GM12878 (cell line): Measurements from ENCODE around the gene TOGARAM1. TPM values are rescaled to one million over a fixed set of nuclear protein-coding genes. Genes with fewer than 3 reads are reported as not detected.

Source experiments
- ATAC-seq: fragments of 200-7000 bp; cut with Tn5 transposase; 3 replicates; pipeline ENCODE4 v1.9.1; 2020; ENCODE audit warnings: mild to moderate bottlenecking, moderate library complexity
- BruUV-seq: library from RNA; stranded (reverse); fragments of 400-500 nt; replicated peaks from 2 replicates; lab custom pipeline; 2021; lab: Mats Ljungman, UMichigan
- CTCF ChIA-PET: fragments of 300-600 bp; sonication (Branson Sonifier 250); formaldehyde crosslinking; extraction: SDS; loops from one replicate; lab custom pipeline; 2021; ENCODE audit warnings: inconsistent platforms; lab: Yijun Ruan, JAX
- POLR2A ChIA-PET: fragments of 350-600 bp; formaldehyde crosslinking; extraction: SDS; loops from one replicate; lab custom pipeline; 2021; ENCODE audit warnings: inconsistent platforms; lab: Charles Lee
- RAD21 ChIA-PET: fragments of 300-600 bp; sonication (Branson Sonifier 250); formaldehyde crosslinking; loops from one replicate; lab custom pipeline; 2023; ENCODE audit warnings: antibody characterized with exemption; ENCODE audit not compliant: unreplicated experiment; lab: Charles Lee
- SMC1A ChIA-PET: fragments of 300-600 bp; sonication (Branson Sonifier 250); formaldehyde crosslinking; loops from one replicate; lab custom pipeline; 2023; ENCODE audit not compliant: unreplicated experiment, uncharacterized antibody; lab: Charles Lee
- DNase-seq: peaks from one replicate; pipeline ENCODE4 v3.0.0-alpha.2; 2011; ENCODE audit warnings: low read depth, low spot score
- FAIRE-seq: peaks from 3 replicates; lab custom pipeline; 2011; peaks lifted over from hg19 to GRCh38; lab: Jason Lieb, UNC
- H2AFZ ChIP-seq: 2 replicates; pipeline ENCODE4 v1.6.0; 2011; ENCODE audit warnings: low read depth, low read length, control low read depth; ENCODE audit not compliant: control insufficient read depth
- H3K27ac ChIP-seq: 2 replicates; pipeline ENCODE4 v1.5.1; 2011; ENCODE audit warnings: control low read depth; ENCODE audit not compliant: control insufficient read depth, insufficient read depth
- H3K27me3 ChIP-seq, 2 experiments: replicated peaks in 1 of 2; 2 replicates each; pipeline versions ENCODE4 v1.6.0 to v1.6.1; 2011; ENCODE audit warnings: low read length in 1 of 2; ENCODE audit not compliant: control insufficient read depth in 2 of 2, insufficient read depth in 2 of 2
- H3K36me3 ChIP-seq, 2 experiments: 2 replicates each; pipeline ENCODE4 v1.5.1; 2011; ENCODE audit warnings: low read length in 1 of 2; ENCODE audit not compliant: control insufficient read depth in 2 of 2, insufficient read depth in 2 of 2
- H3K4me1 ChIP-seq: 2 replicates; pipeline ENCODE4 v1.6.1; 2011; ENCODE audit warnings: mild to moderate bottlenecking, low read length, moderate library complexity, mixed read lengths; ENCODE audit not compliant: control insufficient read depth, insufficient read depth
- H3K4me2 ChIP-seq: 2 replicates; pipeline ENCODE4 v1.6.0; 2011; ENCODE audit warnings: control low read depth; ENCODE audit not compliant: control insufficient read depth, insufficient read depth
- H3K4me3 ChIP-seq: fragments of 200-600 bp; sonication (generic); 2 replicates; pipeline ENCODE4 v1.5.1; 2016
- H3K79me2 ChIP-seq: 2 replicates; pipeline ENCODE4 v1.6.0; 2011; ENCODE audit warnings: low read length; ENCODE audit not compliant: control insufficient read depth, insufficient read depth
- H3K9ac ChIP-seq: 2 replicates; pipeline ENCODE4 v1.8.0; 2011; ENCODE audit warnings: low read length, control low read depth, mixed read lengths; ENCODE audit not compliant: control insufficient read depth, insufficient read depth
- H3K9me3 ChIP-seq: replicated peaks from 3 replicates; pipeline ENCODE4 v1.5.1; 2011; ENCODE audit warnings: mild to moderate bottlenecking, low read length; ENCODE audit not compliant: control insufficient read depth, insufficient read depth
- H4K20me1 ChIP-seq: 2 replicates; pipeline ENCODE4 v1.6.0; 2011; ENCODE audit not compliant: control insufficient read depth, insufficient read depth
- IRF5 ChIP-seq: fragments of 450-650 bp; IDR thresholded peaks from 2 replicates; pipeline ENCODE4 v1.6.1; 2017; ENCODE audit warnings: borderline replicate concordance
- PAX8 ChIP-seq: fragments of 450-650 bp; IDR thresholded peaks from 2 replicates; pipeline ENCODE4 v1.6.1; 2017; ENCODE audit warnings: mild to moderate bottlenecking, moderate library complexity
- PRDM15 ChIP-seq: fragments of 450-650 bp; formaldehyde crosslinking; IDR thresholded peaks from 2 replicates; pipeline ENCODE4 v1.4.0; 2020; ENCODE audit warnings: mild to moderate bottlenecking, moderate library complexity
- YY1 ChIP-seq: IDR thresholded peaks from 2 replicates; pipeline ENCODE4 v1.6.1; 2011; ENCODE audit warnings: low read depth, mild to moderate bottlenecking, low read length
- WGBS: methylation state at CpG from one replicate; pipeline ENCODE4 v1.1.6; 2016; ENCODE audit warnings: low lambda C conversion rate; ENCODE audit not compliant: insufficient replicate concordance, insufficient coverage; ENCODE audit errors: missing lambda C conversion rate; 5-methylcytosine and 5-hydroxymethylcytosine counted together
- in situ Hi-C: fragments of 300-500 bp; cut with MboI; formaldehyde crosslinking; loops from 9 replicates; pipeline ENCODE4 v1.14.3; 2018; ENCODE audit warnings: mixed read lengths
- intact Hi-C: fragments of 100-400 bp; cut with micrococcal nuclease; formaldehyde crosslinking; loops from one replicate; pipeline ENCODE4 v1.14.2; 2022; ENCODE audit not compliant: unreplicated experiment
- polyA plus RNA-seq, 11 experiments: library from polyadenylated mRNA; depleted of rRNA in 4 of 11; unstranded in 6 of 11; stranded (reverse) in 5 of 11; fragments of >200 nt; fragmentation: Nextera tagmentation in 4 of 11; fragmentation: Illumina TruSeq in 1 of 11; extraction: Ambion mirVana in 4 of 11; extraction: Trizol in 1 of 11; gene quantifications; 1 replicate in 1 of 11; 2 replicates in 10 of 11; pipeline versions ENCODE4 v1.2.1 to v1.2.3, GENCODE V29; 2011 to 2016; ENCODE audit warnings: inconsistent platforms in 2 of 11, missing spikeins in 2 of 11, low read depth in 1 of 11
- total RNA-seq, 4 experiments: library from RNA; depleted of rRNA in 3 of 4; stranded (reverse); fragments of >200 nt in 3 of 4; fragmentation: Illumina TruSeq in 1 of 4; extraction: Trizol in 1 of 4; gene quantifications; 2 replicates each; pipeline versions ENCODE4 v1.2.1 to v1.2.3, GENCODE V29; 2013 to 2021
- TF ChIP-seq, protein P1 (sequence below): IDR thresholded peaks from 2 replicates; pipeline ENCODE4 v1.6.1; 2011; ENCODE audit warnings: mild to moderate bottlenecking, low read depth, low read length, moderate library complexity; ENCODE audit not compliant: insufficient replicate concordance
- TF ChIP-seq, protein P2 (sequence below): fragments of 450-650 bp; IDR thresholded peaks from 2 replicates; pipeline ENCODE4 v1.6.1; 2018; ENCODE audit warnings: mild to moderate bottlenecking, low read depth, moderate library complexity; ENCODE audit not compliant: partially characterized antibody

TOGARAM1 gene
- total and polyA plus RNA-seq, 10 of the 15 experiments (the other 5 are each of a cell fraction or from before 2014, with no cell fraction given) = 2.1 to 14.4 (median 7.2) TPM

GRCh38 chr14:44940211-44940610 is 21.8 kb upstream of the TOGARAM1 start (continued):
- TF ChIP-seq, protein P1, sequence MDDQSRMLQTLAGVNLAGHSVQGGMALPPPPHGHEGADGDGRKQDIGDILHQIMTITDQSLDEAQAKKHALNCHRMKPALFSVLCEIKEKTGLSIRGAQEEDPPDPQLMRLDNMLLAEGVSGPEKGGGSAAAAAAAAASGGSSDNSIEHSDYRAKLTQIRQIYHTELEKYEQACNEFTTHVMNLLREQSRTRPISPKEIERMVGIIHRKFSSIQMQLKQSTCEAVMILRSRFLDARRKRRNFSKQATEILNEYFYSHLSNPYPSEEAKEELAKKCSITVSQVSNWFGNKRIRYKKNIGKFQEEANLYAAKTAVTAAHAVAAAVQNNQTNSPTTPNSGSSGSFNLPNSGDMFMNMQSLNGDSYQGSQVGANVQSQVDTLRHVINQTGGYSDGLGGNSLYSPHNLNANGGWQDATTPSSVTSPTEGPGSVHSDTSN = no peak

DNA sequence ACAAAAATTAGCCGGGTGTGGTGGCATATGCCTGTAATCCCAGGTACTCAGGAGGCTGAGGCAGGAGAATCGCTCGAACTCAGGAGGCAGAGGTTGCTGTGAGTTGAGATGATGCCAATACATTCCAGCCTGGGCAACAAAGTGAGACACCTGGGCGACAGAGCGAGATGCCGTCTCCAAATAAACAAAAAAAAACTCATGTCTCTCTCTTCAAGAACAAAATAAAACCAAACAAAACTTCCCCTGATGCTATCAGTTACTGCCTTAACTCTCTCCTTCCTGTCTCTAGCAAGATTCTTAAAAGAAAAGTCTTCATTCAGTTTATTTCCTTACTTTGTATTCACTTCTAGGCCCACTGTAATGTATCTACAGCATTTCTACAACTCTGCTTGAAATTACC is 21.0 kb upstream of the TOGARAM1 start:
- Histone ChIP-seq H3K9ac (no peak overlapping the region), H3K4me2 (no peak overlapping the region), H3K79me2 (no peaks in the 10 kb centered on the region), H2AFZ (no peak overlapping the region), H3K4me3 (no peak overlapping the region), H4K20me1 (no peaks in the 10 kb centered on the region), H3K9me3 (no peaks in the 10 kb centered on the region; the same call in 2 of the 3 replicates), H3K36me3 (peaks cover 0 to 15% of the 10 kb centered on the region in 2 experiments; a peak in 3 of 4 replicates), H3K27ac (no peak overlapping the region), H3K4me1 (no peaks in the 10 kb centered on the region), H3K27me3 (no peaks in the 10 kb centered on the region)
- CTCF ChIA-PET = no interaction called here
- RAD21 ChIA-PET = no interaction called here
- FAIRE-seq = no peak
- intact Hi-C loops (no loop called here), in situ Hi-C loops (no loop called here)
- 97% methylated on average over 6 of the region's 6 CpGs for WGBS
- no peak for DNase-seq
- BruUV-seq = no TSS peak
- POLR2A ChIA-PET = no interaction called here
- ATAC-seq = no peak
- SMC1A ChIA-PET = no interaction called here
- TF ChIP-seq, protein P2, sequence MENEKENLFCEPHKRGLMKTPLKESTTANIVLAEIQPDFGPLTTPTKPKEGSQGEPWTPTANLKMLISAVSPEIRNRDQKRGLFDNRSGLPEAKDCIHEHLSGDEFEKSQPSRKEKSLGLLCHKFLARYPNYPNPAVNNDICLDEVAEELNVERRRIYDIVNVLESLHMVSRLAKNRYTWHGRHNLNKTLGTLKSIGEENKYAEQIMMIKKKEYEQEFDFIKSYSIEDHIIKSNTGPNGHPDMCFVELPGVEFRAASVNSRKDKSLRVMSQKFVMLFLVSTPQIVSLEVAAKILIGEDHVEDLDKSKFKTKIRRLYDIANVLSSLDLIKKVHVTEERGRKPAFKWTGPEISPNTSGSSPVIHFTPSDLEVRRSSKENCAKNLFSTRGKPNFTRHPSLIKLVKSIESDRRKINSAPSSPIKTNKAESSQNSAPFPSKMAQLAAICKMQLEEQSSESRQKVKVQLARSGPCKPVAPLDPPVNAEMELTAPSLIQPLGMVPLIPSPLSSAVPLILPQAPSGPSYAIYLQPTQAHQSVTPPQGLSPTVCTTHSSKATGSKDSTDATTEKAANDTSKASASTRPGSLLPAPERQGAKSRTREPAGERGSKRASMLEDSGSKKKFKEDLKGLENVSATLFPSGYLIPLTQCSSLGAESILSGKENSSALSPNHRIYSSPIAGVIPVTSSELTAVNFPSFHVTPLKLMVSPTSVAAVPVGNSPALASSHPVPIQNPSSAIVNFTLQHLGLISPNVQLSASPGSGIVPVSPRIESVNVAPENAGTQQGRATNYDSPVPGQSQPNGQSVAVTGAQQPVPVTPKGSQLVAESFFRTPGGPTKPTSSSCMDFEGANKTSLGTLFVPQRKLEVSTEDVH = no peak
- no peak for TF ChIP-seq PAX8
- no peak for TF ChIP-seq YY1
- TF ChIP-seq IRF5 = no peak
- no peak for TF ChIP-seq PRDM15 (CRISPR knock-in tag)
- TF ChIP-seq, protein P1 = no peak
